Pons (tissue), 1 donor: Measurements from ENCODE around the gene WDR37.
"Not testable (repeated sequence)": the region's sequence is repeated elsewhere in the genome, so short reads cannot be mapped to it uniquely, and the experiment has no call there.

Experiments used
- DNase-seq: peaks from one replicate; pipeline ENCODE4 v3.0.0-alpha.2; 2016; ENCODE audit warnings: low spot score

Gene WDR37

GRCh38 chr10:1153251-1153763 is 97.1 kb downstream of the WDR37 start:
- DNase-seq = no peak

GRCh38 chr10:1153805-1154351 is 97.7 kb downstream of the WDR37 start:
- no peak for DNase-seq

DNA sequence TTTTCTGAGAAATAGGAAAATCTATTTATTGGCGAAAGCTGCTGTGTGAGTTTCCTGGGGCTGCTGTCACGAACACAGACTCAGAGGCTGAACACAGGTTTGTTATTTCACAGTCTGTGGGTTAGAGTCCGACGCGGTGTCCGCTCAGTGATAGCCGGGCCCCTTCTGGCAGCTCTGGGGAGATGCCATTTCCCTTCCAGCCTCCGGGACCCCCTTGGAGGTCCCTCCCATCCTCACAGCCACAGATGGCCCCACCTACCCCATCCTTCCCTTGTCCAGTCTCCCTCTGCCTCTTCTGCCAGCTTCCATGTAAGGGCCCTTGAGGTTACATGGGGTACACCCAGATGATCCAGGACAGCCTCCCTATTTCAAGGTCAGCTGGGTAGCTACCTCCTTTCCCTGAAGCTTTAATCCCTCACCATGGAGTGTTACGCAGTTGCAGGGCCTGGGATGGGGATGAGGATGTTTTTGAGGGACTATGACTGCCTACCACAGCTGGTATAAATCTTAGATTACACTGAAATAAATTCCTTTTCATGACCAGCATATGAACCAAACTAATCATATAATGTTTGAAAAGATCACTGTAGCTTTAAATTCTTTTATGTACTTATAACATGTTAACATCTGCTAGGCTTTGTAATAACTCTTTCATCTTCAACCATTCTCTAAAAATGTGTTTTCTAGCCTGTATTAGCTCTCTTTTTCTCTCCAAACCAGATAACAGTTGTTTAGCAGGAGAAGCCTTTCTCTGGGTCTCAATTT is 98.5 kb downstream of the WDR37 start:
- DNase-seq = no peak

DNA sequence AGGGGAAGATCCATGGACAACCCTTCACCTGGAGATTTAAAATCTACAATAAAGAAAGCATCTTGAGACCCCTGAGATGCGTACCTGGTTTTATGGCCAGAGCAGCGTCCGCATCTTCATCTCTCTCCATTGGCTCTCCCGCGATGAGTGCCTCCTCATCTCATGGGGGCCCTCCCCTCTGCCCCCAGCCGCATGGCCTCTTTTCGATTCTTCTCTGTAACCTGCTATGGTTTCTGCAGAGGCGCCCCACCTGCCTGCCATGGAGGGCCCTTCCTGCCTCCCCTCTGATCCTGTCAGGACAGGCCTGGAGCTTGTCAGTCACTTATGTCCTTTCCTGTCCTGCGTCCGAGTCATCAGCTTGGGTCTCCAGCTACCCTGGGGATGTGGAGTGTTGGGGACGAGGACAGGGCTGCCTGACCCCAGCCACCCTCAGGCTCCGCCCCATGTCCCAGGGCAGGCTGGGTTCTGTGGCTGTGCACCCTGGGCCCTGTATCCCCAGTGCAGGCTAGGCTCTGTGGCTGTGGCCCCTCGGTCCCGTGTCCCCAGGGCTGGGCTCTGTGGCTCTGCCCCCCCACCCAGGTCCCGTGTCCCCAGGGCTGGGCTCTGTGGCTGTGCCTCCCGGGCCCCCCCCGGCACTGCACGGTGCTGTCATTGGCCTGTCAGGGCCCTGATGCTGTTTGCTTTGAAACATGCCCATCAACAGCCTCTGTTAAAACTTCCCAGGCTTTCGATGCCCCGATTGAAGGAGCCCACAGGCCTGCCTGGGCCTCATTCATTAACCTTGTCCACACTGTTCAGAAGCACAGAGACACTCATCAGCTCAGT is 99.8 kb downstream of the WDR37 start:
- DNase-seq = no peak

GRCh38 chr10:1156616-1156886 is 100.4 kb downstream of the WDR37 start:
- DNase-seq = no peak

DNA sequence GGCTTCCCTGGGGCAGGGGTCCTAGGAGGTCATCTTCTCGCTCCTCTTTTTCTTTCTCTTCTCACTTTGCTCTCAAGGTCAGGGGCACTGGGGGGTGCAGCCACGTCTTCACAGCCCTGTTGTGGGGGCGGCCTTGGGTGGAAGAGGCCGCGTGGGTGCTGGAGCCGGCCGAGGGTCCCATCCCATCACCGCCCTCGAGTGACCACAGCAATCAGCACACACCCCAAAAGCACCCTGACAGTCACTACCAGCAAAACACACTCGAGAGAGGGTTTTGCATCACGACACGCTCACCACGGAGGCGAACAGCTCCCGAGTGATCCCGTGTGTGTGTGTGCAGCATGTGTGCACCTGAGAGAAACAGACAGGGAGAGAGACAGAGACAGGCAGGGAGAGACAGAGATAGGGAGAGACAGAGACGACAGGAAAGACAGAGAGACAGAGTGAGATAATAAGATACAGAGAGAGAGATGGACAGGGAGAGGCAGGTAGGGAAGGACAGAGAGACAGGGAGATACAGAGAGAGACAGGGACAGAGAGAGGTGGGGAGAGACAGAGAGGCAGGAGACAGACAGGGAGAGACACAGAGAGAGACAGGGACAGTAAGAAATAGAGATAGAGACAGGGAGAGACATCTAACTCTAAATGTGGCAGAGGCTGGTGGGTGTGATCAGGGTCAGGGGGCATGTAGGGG is 100.9 kb downstream of the WDR37 start:
- no peak for DNase-seq

DNA sequence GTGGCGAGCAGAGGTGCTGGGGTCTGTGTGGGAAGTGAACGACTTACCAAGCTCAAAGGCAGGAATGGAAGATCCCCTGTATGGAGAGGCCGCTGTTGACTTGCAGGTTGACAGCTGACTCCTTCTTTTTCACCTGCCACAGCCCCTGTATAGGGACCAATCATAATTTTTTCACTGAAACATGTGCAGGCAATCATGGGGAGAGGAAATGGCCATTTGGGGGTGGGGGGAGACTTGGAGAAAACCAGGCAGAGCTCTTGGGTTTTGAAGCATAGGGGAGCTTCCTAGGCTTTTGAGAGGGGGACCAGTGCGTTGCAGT is 101.4 kb downstream of the WDR37 start:
- DNase-seq = no peak

- no peak for DNase-seq
Observed at GRCh38 chr10:1158066-1158465, 101.9 kb downstream of the WDR37 start.

DNA sequence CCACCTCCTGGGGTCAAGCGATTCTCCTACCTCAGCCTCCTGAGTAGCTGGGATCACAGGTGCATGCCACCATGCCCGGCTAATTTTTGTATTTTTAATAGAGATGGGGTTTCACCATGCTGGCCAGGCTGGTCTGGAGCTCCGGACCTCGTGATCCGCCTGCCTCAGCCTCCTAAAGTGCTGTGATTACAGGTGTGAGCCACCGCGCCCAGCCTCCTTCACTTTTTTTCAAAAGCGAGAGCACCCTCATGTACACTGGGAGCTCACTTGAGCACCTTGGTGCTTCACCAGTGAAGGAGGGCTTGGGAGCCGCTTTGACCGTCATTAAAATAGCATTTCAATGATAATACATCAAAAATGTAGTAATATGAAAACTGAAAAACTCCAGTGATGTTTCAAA is 102.4 kb downstream of the WDR37 start:
- DNase-seq = not testable (repeated sequence)

GRCh38 chr10:1159131-1160061 is 103.2 kb downstream of the WDR37 start:
- DNase-seq = no peak

DNA sequence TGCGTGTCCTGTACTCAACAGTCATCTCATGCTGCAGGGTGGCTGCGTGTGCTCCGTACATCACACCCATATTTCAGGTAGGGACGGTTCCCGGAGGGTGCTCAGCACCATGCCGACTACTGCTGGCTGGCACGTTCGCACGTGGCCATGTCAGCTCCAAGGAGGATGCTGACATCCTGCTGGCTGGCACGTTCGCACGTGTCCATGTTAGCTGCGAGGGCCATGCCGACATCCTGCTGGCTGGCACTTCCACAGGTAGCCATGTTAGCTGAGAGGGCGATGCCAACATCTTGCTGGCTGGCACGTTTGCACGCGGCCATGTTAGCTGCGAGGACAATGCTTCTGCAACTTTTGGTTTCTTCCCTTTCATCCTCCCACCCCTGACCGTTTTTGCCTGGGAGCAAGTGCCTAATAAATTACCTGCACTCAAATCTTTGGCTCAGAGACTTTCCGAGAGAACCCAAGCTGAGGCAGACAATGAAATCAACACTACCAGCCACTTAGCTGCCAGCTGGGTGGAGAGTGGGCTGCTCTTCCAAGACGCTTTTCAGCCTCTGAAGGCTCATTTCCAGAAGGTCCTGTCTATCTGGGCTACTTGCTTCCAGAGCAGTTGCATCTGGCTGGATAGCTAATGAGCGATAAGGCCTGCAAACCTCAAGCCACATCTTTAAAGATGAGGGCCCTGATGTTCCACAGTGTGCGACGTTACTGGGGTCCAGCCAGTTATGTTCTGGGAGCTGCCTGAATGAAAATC is 104.6 kb downstream of the WDR37 start:
- DNase-seq = no peak

DNA sequence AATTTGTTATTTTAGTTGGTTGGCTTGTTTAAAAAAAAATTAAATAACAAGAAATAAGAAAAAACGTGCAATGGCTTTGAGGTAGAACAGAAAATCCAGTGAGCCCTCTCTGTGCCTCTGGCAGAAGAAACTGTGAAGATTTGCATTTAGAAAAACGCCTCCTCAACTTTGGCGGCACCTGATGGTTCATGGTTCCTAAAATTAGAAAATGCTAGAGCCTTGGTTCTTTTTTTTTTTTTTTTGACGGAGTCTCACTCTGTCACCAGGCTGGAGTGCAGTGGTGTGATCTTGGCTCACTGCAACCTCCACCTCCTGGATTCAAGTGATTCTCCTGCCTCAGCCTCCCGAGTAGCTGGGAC is 105.1 kb downstream of the WDR37 start:
- DNase-seq = not testable (repeated sequence)

DNA sequence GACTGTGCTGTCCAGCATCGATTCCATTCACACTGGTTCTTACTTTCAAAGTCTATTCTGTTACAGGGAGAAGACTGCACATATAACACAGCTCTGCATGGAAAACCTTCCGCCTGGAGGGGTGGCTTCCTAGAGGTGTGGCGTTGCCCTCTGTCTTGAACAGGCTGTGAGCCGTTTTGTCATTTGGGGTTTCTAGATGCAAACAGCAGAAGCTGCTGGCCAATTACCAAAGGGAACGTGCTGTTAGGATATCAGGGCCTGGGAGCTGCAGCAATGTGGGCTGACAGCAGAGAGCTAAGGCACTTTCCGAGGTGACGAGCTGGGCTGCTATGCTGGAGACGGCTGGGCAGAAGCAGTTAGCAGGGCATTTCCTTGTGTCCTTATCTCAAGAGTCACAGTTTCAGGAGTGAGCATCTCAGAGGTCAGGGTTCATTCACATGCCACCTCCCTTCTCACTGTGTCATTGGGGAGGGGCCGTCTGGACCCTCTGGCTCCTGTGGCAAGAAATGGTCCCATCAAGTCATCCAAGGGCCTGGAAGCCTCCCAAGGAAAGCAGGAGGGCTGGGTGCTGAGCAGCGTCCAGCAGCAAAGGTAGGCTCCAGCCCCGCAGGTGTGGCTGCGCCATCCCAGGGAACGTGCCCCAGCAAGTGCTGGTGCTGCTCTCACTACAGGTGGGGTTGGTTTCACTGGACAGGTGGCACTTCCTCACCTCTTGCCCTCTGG is 106.5 kb downstream of the WDR37 start:
- no peak for DNase-seq

GRCh38 chr10:1163204-1163660 is 107.0 kb downstream of the WDR37 start:
- DNase-seq = no peak

- DNase-seq = no peak
Observed at GRCh38 chr10:1163831-1164230, 107.6 kb downstream of the WDR37 start.

- no peak for DNase-seq
Observed at GRCh38 chr10:1166101-1166827, 110.1 kb downstream of the WDR37 start.

DNA sequence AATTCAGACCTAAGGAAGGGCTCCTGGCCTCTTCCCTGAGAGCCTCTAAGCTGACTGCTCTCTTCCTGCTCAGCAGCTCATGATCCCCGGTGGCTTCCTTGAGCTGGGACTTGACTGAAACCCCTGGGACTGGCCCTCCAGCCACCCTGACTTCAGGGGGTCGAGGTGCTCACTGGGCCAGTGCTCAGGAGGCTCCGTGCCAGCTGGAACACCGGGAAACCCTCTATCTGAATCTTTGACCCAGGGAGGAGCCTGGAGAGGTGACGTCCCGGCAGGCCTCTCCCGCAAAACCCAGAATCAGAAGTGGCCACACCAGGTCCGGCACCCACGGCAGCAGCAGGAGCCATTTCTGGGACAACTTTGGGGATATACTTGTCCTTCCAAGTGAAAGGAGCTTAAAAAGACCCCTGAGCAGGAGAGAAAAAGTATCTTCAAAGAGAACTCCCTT is 110.7 kb downstream of the WDR37 start:
- no peak for DNase-seq

DNA sequence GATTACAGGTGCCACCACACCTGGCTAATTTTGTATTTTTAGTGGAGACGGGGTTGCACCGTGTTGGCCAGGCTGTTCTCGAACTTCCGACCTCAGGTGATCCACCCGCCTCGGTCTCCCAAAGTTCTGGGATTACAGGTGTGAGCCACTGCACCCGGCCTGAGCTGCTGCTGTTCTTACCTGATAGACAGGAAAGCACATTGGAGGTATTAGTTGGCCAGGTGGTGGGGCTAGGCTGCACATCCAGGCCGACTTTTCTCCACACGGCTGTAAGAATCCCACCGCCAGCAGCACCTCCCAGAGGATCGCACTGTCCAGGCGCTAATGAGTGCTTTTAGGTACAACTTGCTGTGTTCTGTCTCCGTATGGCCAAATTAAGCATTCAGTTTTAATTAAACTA is 112.6 kb downstream of the WDR37 start:
- DNase-seq = no peak

- DNase-seq = no peak
Observed at GRCh38 chr10:1169186-1169885, 113.2 kb downstream of the WDR37 start.
